GM10248 (cell line): Measurements from ENCODE around the gene RIGI.
"Not testable (repeated sequence)": the region's sequence is repeated elsewhere in the genome, so short reads cannot be mapped to it uniquely, and the experiment has no call there.

ENCODE experiments used
- CTCF ChIA-PET: fragments of 300-600 bp; sonication (Branson Sonifier 250); formaldehyde crosslinking; extraction: SDS; loops from one replicate; lab custom pipeline; 2021; ENCODE audit warnings: antibody characterized with exemption; lab: Yijun Ruan, JAX
- POLR2A ChIA-PET: fragments of 350-650 bp; sonication (Branson Sonifier 250); formaldehyde crosslinking; extraction: SDS; loops from one replicate; lab custom pipeline; 2020; ENCODE audit warnings: antibody characterized with exemption; lab: Yijun Ruan, JAX
- DNase-seq: peaks from one replicate; pipeline ENCODE4 v3.0.0; 2012; ENCODE audit errors: extremely low spot score
- TF ChIP-seq, protein P1 (sequence below): IDR thresholded peaks from 2 replicates; pipeline ENCODE4 v1.5.1; 2012; ENCODE audit warnings: mild to moderate bottlenecking, low read depth; ENCODE audit errors: extremely low read depth, missing control alignments, control extremely low read depth

Gene RIGI

GRCh38 chr9:32543047-32543446, 17.1 kb upstream of the RIGI start:
- POLR2A ChIA-PET: no interaction called here
- TF ChIP-seq, protein P1, sequence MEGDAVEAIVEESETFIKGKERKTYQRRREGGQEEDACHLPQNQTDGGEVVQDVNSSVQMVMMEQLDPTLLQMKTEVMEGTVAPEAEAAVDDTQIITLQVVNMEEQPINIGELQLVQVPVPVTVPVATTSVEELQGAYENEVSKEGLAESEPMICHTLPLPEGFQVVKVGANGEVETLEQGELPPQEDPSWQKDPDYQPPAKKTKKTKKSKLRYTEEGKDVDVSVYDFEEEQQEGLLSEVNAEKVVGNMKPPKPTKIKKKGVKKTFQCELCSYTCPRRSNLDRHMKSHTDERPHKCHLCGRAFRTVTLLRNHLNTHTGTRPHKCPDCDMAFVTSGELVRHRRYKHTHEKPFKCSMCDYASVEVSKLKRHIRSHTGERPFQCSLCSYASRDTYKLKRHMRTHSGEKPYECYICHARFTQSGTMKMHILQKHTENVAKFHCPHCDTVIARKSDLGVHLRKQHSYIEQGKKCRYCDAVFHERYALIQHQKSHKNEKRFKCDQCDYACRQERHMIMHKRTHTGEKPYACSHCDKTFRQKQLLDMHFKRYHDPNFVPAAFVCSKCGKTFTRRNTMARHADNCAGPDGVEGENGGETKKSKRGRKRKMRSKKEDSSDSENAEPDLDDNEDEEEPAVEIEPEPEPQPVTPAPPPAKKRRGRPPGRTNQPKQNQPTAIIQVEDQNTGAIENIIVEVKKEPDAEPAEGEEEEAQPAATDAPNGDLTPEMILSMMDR: no peak
- CTCF ChIA-PET: interaction anchor here (1.4 to 4.6 kb wide), 6 partner anchors 12 to 165 kb away, joined by 3 to 24 read pairs (median 14); partner anchors contain the start of genes NDUFB6 and RIGI
- no peak for DNase-seq

DNA sequence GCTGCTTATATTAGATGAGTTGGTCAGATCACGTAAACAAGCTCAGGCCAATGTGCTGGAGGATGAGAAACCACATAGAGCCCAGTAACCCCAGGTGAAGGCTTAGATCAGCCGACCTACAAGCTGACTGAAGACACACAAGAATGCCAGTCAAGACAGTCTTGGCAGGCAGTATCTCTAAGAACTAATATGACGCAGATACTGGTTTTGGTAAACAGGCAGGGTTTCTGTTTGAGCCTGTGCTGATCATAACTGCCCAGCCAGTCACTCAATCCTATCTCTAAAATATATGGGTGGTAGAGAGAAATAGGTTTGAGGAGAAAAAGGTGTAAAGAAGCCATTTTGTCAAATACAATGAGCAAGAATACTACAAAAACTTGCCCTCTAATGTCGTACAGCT, 7.8 kb upstream of the RIGI start:
- POLR2A ChIA-PET: interaction anchor here (1.0 kb wide), 1 partner anchor 17 kb away, joined by 3 read pairs; no protein-coding TSS in a partner anchor
- TF ChIP-seq, protein P1: no peak
- CTCF ChIA-PET: interaction anchor here (0.9 to 1.5 kb wide), 4 partner anchors 17 to 155 kb away, joined by 3 to 7 read pairs (median 4); no protein-coding TSS in a partner anchor
- DNase-seq: no peak

GRCh38 chr9:32533336-32533735, 7.3 kb upstream of the RIGI start:
- DNase-seq: no peak
- POLR2A ChIA-PET: no interaction called here
- TF ChIP-seq, protein P1: no peak
- CTCF ChIA-PET: interaction anchor here (0.9 to 1.5 kb wide), 4 partner anchors 11 to 155 kb away, joined by 3 to 7 read pairs (median 4); no protein-coding TSS in a partner anchor

- ChIA-PET CTCF (interaction anchor here (0.6 to 3.1 kb wide), 10 partner anchors 9 to 442 kb away, joined by 3 to 31 read pairs (median 5); partner anchors contain the start of gene ACO1), POLR2A (no interaction called here)
- DNase-seq: no peak
These were observed 682 bp upstream of the RIGI start for GRCh38 chr9:32526707-32527048.

GRCh38 chr9:32525709-32526030, 326 bp downstream of the RIGI start:
- TF ChIP-seq, protein P1: no peak
- POLR2A ChIA-PET: interaction anchor here (0.6 kb wide), 1 partner anchor 449 kb away, joined by 4 read pairs; no protein-coding TSS in a partner anchor
- CTCF ChIA-PET: interaction anchor here (0.7 to 3.1 kb wide), 17 partner anchors 8 to 443 kb away, joined by 3 to 31 read pairs (median 4); partner anchors contain the start of gene ACO1
- no peak for DNase-seq

More at GRCh38 chr9:32526707-32527048, 682 bp upstream of the RIGI start:
- TF ChIP-seq, protein P1: no peak

DNA sequence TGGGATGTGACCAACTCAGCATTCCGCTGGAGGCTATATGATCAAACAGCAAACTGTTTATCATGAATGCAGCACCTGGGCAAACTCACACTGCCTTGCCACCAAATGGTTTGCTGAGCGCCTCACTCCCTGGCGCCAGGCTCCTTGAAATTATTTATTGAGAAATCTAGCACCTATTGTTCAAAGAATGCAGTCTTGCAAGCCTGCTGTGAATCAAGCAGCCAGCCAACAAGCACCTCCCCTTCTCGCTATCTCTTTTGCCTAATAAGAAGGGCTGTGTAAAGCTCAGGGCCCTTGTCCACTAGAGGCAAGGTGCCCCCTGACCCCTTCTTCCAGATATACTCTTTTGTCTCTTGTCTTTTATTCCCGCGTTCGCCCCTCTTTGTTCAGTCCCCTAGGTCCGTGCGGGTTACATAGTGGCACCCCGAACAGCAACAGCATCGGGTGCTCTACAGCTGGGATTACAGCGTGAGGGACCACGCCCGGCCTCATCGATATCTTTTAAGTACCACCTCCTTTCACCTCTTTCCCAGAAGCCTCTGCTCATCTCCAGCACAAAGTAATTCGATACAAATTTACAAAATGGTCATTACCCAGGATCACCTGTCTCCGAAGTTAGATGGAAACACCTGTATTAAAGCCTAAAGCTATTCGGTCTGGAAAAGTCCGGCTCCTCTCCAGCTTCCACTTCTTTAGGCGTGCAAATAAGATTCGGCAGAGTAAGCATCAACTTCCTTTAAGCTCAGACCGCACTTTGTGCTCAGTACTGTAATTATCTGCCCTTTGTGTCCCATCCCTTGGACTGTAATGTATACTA, 896 bp downstream of the RIGI start:
- ChIA-PET POLR2A (interaction anchor here (0.6 to 1.3 kb wide), 3 partner anchors 141 to 605 kb away, joined by 3 read pairs; partner anchors contain the start of genes ACO1 and DNAJA1), CTCF (interaction anchor here (0.7 to 3.1 kb wide), 15 partner anchors 7 to 150 kb away, joined by 3 to 31 read pairs (median 4); partner anchors contain the start of gene ACO1)
- DNase-seq: no peak
- TF ChIP-seq, protein P1: no peak

GRCh38 chr9:32524558-32524891, 1.5 kb downstream of the RIGI start:
- ChIA-PET CTCF (interaction anchor here (1.0 to 3.1 kb wide), 5 partner anchors 18 to 146 kb away, joined by 3 to 31 read pairs (median 4); no protein-coding TSS in a partner anchor), POLR2A (interaction anchor here (0.6 to 1.3 kb wide), 2 partner anchors 140 to 500 kb away, joined by 3 read pairs; partner anchors contain the start of genes ACO1 and DNAJA1)
- not testable (repeated sequence) for DNase-seq
